Measurements from ENCODE around the gene TSSC4.

DNA sequence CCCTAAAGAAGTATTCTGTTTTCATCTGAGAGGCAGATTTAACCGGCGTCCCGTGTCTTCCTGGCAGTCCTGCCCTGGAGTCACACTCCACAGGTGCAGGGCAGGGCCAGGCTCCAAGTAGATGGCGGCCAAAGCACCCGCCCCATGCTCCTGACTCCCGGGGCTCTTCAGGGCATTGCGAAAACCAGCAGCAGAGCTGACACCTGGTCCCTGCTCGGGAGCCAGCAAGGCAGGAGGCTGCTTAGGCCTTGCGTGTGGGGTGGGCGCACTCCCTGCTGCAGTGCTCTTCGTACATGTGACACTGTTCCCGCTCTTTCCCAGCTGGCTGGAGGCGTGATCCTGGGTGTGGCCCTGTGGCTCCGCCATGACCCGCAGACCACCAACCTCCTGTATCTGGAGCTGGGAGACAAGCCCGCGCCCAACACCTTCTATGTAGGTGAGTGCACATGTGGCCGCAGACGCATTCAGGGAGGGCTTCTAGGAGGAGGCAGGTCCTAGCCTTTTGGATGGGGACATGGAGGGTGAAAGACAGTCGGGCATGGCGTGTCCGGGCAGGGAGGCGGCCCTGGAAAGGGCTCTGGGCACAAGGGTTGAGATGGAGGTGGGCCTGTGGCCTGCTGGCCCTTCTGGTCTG lies 10.3 kb upstream of the TSSC4 start:
- TF ChIP-seq, protein P1, sequence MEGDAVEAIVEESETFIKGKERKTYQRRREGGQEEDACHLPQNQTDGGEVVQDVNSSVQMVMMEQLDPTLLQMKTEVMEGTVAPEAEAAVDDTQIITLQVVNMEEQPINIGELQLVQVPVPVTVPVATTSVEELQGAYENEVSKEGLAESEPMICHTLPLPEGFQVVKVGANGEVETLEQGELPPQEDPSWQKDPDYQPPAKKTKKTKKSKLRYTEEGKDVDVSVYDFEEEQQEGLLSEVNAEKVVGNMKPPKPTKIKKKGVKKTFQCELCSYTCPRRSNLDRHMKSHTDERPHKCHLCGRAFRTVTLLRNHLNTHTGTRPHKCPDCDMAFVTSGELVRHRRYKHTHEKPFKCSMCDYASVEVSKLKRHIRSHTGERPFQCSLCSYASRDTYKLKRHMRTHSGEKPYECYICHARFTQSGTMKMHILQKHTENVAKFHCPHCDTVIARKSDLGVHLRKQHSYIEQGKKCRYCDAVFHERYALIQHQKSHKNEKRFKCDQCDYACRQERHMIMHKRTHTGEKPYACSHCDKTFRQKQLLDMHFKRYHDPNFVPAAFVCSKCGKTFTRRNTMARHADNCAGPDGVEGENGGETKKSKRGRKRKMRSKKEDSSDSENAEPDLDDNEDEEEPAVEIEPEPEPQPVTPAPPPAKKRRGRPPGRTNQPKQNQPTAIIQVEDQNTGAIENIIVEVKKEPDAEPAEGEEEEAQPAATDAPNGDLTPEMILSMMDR (conservative IDR thresholded peaks at IDR 0.05; ENCODE audit: low read length) = no peak
- TF ChIP-seq EZH2phosphoT487 (IDR thresholded peaks at IDR 0.05; ENCODE audit: borderline replicate concordance, low read depth, low read length) = no peak

Measured in OCI-LY7 (cell line).